SK-N-SH (cell line): ENCODE results near the gene GUCD1. TPM values are rescaled to one million over a fixed set of nuclear protein-coding genes. Genes with fewer than 3 reads are reported as not detected.

Experiments used
- CTCF ChIA-PET: fragments of 300-600, 350-600 bp; formaldehyde crosslinking; extraction: SDS; loops from one replicate; lab custom pipeline; 2021; lab: Yijun Ruan, JAX
- POLR2A ChIA-PET: fragments of 350-600 bp; sonication (Branson Sonifier 250); formaldehyde crosslinking; extraction: SDS; loops from one replicate; lab custom pipeline; 2020; ENCODE audit warnings: antibody characterized with exemption, inconsistent platforms; lab: Yijun Ruan, JAX
- DNase-seq: peaks from one replicate; pipeline ENCODE4 v3.0.0; 2012
- H2AFZ ChIP-seq: fragments of 200-600 bp; sonication (generic); 2 replicates; pipeline ENCODE4 v1.8.1; 2016; ENCODE audit warnings: antibody characterized with exemption, mild to moderate bottlenecking, low read depth
- H3F3A ChIP-seq: fragments of 200-600 bp; sonication (generic); replicated peaks from 2 replicates; pipeline ENCODE3; 2016; ENCODE audit warnings: antibody characterized with exemption, mild to moderate bottlenecking; ENCODE audit not compliant: insufficient read depth
- H3K27ac ChIP-seq, 2 experiments: fragments of 200-500 bp in 1 of 2; fragments of 200-600 bp in 1 of 2; sonication (Bioruptor generic) in 1 of 2; sonication (generic), shearing (Covaris generic) in 1 of 2; 2 replicates each; pipeline versions ENCODE4 v1.5.1 to v1.6.1; 2014 to 2016; ENCODE audit warnings: low read depth in 2 of 2, inconsistent platforms in 1 of 2, low read length in 1 of 2, mild to moderate bottlenecking in 1 of 2, mixed read lengths in 1 of 2
- H3K27me3 ChIP-seq: fragments of 200-600 bp; sonication (generic), shearing (Covaris generic); 2 replicates; pipeline ENCODE4 v1.6.1; 2016; ENCODE audit warnings: mixed run types; ENCODE audit not compliant: insufficient read depth
- H3K36me3 ChIP-seq, 2 experiments: fragments of 200-500 bp in 1 of 2; fragments of 200-600 bp in 1 of 2; sonication (Bioruptor generic) in 1 of 2; sonication (generic) in 1 of 2; replicated peaks in 1 of 2; 2 replicates each; pipeline versions ENCODE3 to v1.5.1; 2014 to 2016; ENCODE audit warnings: low read length in 1 of 2, mild to moderate bottlenecking in 1 of 2; ENCODE audit not compliant: insufficient read depth in 2 of 2, control insufficient read depth in 1 of 2
- H3K4me1 ChIP-seq, 2 experiments: fragments of 200-500 bp in 1 of 2; fragments of 200-600 bp in 1 of 2; sonication (Bioruptor generic) in 1 of 2; sonication (generic), shearing (Covaris generic) in 1 of 2; 2 replicates each; pipeline versions ENCODE4 v1.5.1 to v1.6.1; 2014 to 2016; ENCODE audit warnings: low read depth in 1 of 2, low read length in 1 of 2, mixed run types in 1 of 2; ENCODE audit not compliant: insufficient read depth in 2 of 2, control insufficient read depth in 1 of 2
- H3K4me2 ChIP-seq: fragments of 200-600 bp; sonication (generic), shearing (Covaris generic); 2 replicates; pipeline ENCODE4 v1.6.1; 2017; ENCODE audit warnings: mixed run types
- H3K4me3 ChIP-seq, 2 experiments: fragments of 200-500 bp in 1 of 2; fragments of 200-600 bp in 1 of 2; sonication (Bioruptor generic) in 1 of 2; sonication (generic), shearing (Covaris generic) in 1 of 2; 2 replicates each; pipeline versions ENCODE4 v1.5.1 to v1.8.1; 2014 to 2016; ENCODE audit warnings: low read depth in 2 of 2, inconsistent platforms in 1 of 2, low read length in 1 of 2, mild to moderate bottlenecking in 1 of 2, mixed read lengths in 1 of 2, moderate library complexity in 1 of 2
- H3K79me2 ChIP-seq: fragments of 200-600 bp; sonication (generic); 2 replicates; pipeline ENCODE4 v1.8.1; 2017; ENCODE audit warnings: mild to moderate bottlenecking; ENCODE audit not compliant: insufficient read depth
- H3K9ac ChIP-seq: fragments of 200-600 bp; sonication (generic); 2 replicates; pipeline ENCODE4 v1.6.1; 2017; ENCODE audit warnings: mixed run types
- H3K9me2 ChIP-seq: fragments of 200-600 bp; sonication (generic); 2 replicates; pipeline ENCODE4 v1.6.1; 2017; ENCODE audit warnings: mixed run types
- H3K9me3 ChIP-seq: fragments of 200-600 bp; sonication (generic); 2 replicates; pipeline ENCODE4 v1.6.1; 2017; ENCODE audit warnings: mixed run types, mild to moderate bottlenecking, moderate library complexity
- H4K20me1 ChIP-seq: fragments of 200-600 bp; sonication (generic); 2 replicates; pipeline ENCODE4 v1.6.1; 2017; ENCODE audit warnings: mild to moderate bottlenecking, mixed run types; ENCODE audit not compliant: insufficient read depth
- CTCF ChIP-seq: fragments of 200-600 bp; sonication (generic); IDR thresholded peaks from 2 replicates; pipeline ENCODE4 v1.6.1; 2017; ENCODE audit warnings: antibody characterized with exemption, mild to moderate bottlenecking, moderate library complexity
- EZH2phosphoT487 ChIP-seq: fragments of 200-600 bp; sonication (generic); IDR thresholded peaks from 2 replicates; pipeline ENCODE4 v1.6.1; 2017; ENCODE audit warnings: low read depth, mixed run types, mild to moderate bottlenecking, antibody characterized with exemption, moderate library complexity, borderline replicate concordance
- GABPA ChIP-seq: IDR thresholded peaks from 2 replicates; pipeline ENCODE4 v1.4.0; 2012; ENCODE audit warnings: low read depth, mild to moderate bottlenecking
- IRF3 ChIP-seq: fragments of 150-350 bp; IDR thresholded peaks from 2 replicates; pipeline ENCODE4 v1.6.1; 2016; ENCODE audit warnings: mild to moderate bottlenecking, low read depth, low read length
- JUND ChIP-seq: IDR thresholded peaks from 2 replicates; pipeline ENCODE4 v1.4.0; 2012
- MAX ChIP-seq: IDR thresholded peaks from 2 replicates; pipeline ENCODE4 v1.4.0; 2012; ENCODE audit warnings: low read depth
- NFIC ChIP-seq: IDR thresholded peaks from 2 replicates; pipeline ENCODE4 v1.4.0; 2012; ENCODE audit warnings: borderline replicate concordance
- POLR2AphosphoS5 ChIP-seq: IDR thresholded peaks from 2 replicates; pipeline ENCODE4 v1.6.1; 2012; ENCODE audit warnings: low read depth, low read length
- RXRA ChIP-seq: IDR thresholded peaks from 2 replicates; pipeline ENCODE4 v1.4.0; 2012; ENCODE audit warnings: low read depth, mild to moderate bottlenecking, borderline replicate concordance
- TCF12 ChIP-seq: IDR thresholded peaks from 2 replicates; pipeline ENCODE4 v1.4.0; 2012
- TEAD4 ChIP-seq: IDR thresholded peaks from 2 replicates; pipeline ENCODE4 v1.4.0; 2012; ENCODE audit warnings: mild to moderate bottlenecking, borderline replicate concordance; ENCODE audit not compliant: insufficient read depth
- ZBTB33 ChIP-seq: IDR thresholded peaks from 2 replicates; pipeline ENCODE4 v1.4.0; 2012; ENCODE audit warnings: low read depth, borderline replicate concordance
- WGBS: methylation state at CpG from one replicate; pipeline ENCODE4 v1.1.6; 2017; ENCODE audit warnings: low lambda C conversion rate; 5-methylcytosine and 5-hydroxymethylcytosine counted together
- polyA plus RNA-seq, 3 experiments: library from polyadenylated mRNA; depleted of rRNA; stranded (reverse); fragments of >200 nt; gene quantifications; 2 replicates each; pipeline ENCODE4 v1.2.3, GENCODE V29; 2012

GUCD1 gene
- polyA plus RNA-seq, 1 of the 3 experiments (the other 2 are of a cell fraction) = 71.0 TPM

GRCh38 chr22:24501301-24502005 is 53.5 kb downstream of the GUCD1 start:
- no peaks in the 10 kb centered on the region for H3K9me2 ChIP-seq
- TF ChIP-seq POLR2AphosphoS5 (no peak), MAX (no peak), TCF12 (no peak)
- no peak overlapping the region for H3K27ac ChIP-seq
- WGBS = 85% methylated on average over 7 of the region's 8 CpGs
- POLR2A ChIA-PET = no interaction called here
- H3K9me3 ChIP-seq = no peaks in the 10 kb centered on the region
- H3K79me2 ChIP-seq = no peaks in the 10 kb centered on the region
- no peaks in the 10 kb centered on the region for H4K20me1 ChIP-seq
- no peak for DNase-seq
- CTCF ChIA-PET = interaction anchor here (1.4 to 2.5 kb wide), 4 partner anchors 13 to 60 kb away, joined by 3 to 8 read pairs (median 5); no protein-coding TSS in a partner anchor
- peaks cover 0 to 18% of the 10 kb centered on the region in 2 experiments; a peak in 1 of 4 replicates for H3K4me1 ChIP-seq
- no peak overlapping the region for H2AFZ ChIP-seq
- no peak overlapping the region for H3K4me2 ChIP-seq
- no peaks in the 10 kb centered on the region for H3K27me3 ChIP-seq
- peaks cover 4% of the 10 kb centered on the region for H3F3A ChIP-seq
- H3K4me3 ChIP-seq = no peak overlapping the region
- H3K36me3 ChIP-seq = no peaks in the 10 kb centered on the region
- no peak overlapping the region for H3K9ac ChIP-seq

- ChIA-PET CTCF (interaction anchor here (1.0 to 1.4 kb wide), 2 partner anchors 22 to 77 kb away, joined by 4 to 5 read pairs; no protein-coding TSS in a partner anchor), POLR2A (interaction anchor here (0.6 to 1.1 kb wide), 2 partner anchors 9 to 31 kb away, joined by 3 to 4 read pairs; no protein-coding TSS in a partner anchor)
- H3F3A ChIP-seq = peaks cover 4% of the 10 kb centered on the region
- H3K79me2 ChIP-seq = no peaks in the 10 kb centered on the region
- H3K9ac ChIP-seq = no peak overlapping the region
- no peaks in the 10 kb centered on the region for H4K20me1 ChIP-seq
- no peak overlapping the region for H2AFZ ChIP-seq
- H3K36me3 ChIP-seq = no peaks in the 10 kb centered on the region
- TF ChIP-seq TCF12 = no peak
- no peak for TF ChIP-seq MAX
- no peak for DNase-seq
- no peak overlapping the region for H3K4me3 ChIP-seq
- H3K9me2 ChIP-seq = no peaks in the 10 kb centered on the region
- H3K9me3 ChIP-seq = no peaks in the 10 kb centered on the region
- 91% methylated on average over 15 of the region's 16 CpGs for WGBS
- H3K4me2 ChIP-seq = no peak overlapping the region
- H3K4me1 ChIP-seq = peaks cover 0 to 28% of the 10 kb centered on the region in 2 experiments; a peak in 1 of 4 replicates
- no peak overlapping the region for H3K27ac ChIP-seq
- H3K27me3 ChIP-seq = no peaks in the 10 kb centered on the region
Measured at GRCh38 chr22:24500277-24500820, 54.6 kb downstream of the GUCD1 start.

- peaks cover 4% of the 10 kb centered on the region for H3F3A ChIP-seq
- H3K9me3 ChIP-seq = no peaks in the 10 kb centered on the region
- WGBS = 94% methylated on average over 10 of the region's 10 CpGs
- H3K27ac ChIP-seq = no peak overlapping the region
- H3K27me3 ChIP-seq = no peaks in the 10 kb centered on the region
- no peak overlapping the region for H3K4me3 ChIP-seq
- H4K20me1 ChIP-seq = no peaks in the 10 kb centered on the region
- CTCF ChIA-PET = interaction anchor here (1.0 kb wide), 1 partner anchor 76 kb away, joined by 4 read pairs; no protein-coding TSS in a partner anchor
- POLR2A ChIA-PET = interaction anchor here (0.6 to 1.1 kb wide), 2 partner anchors 10 to 31 kb away, joined by 3 to 4 read pairs; no protein-coding TSS in a partner anchor
- peaks cover 0 to 30% of the 10 kb centered on the region in 2 experiments; a peak in 1 of 4 replicates for H3K4me1 ChIP-seq
- no peaks in the 10 kb centered on the region for H3K36me3 ChIP-seq
- H3K9ac ChIP-seq = no peak overlapping the region
- no peak overlapping the region for H3K4me2 ChIP-seq
- H3K79me2 ChIP-seq = no peaks in the 10 kb centered on the region
- DNase-seq = no peak
- H2AFZ ChIP-seq = no peak overlapping the region
- H3K9me2 ChIP-seq = no peaks in the 10 kb centered on the region
- TF ChIP-seq ZBTB33 (no peak), JUND (no peak), NFIC (no peak), CTCF (no peak), RXRA (no peak), GABPA (no peak), MAX (no peak), POLR2AphosphoS5 (no peak), IRF3 (no peak), TEAD4 (no peak), EZH2phosphoT487 (no peak)
Measured at GRCh38 chr22:24499706-24500276, 55.1 kb downstream of the GUCD1 start.
